Testis (tissue), 2 donors: ENCODE measurements around the gene ITGB1.

ENCODE experiments used
- POLR2A ChIP-seq: fragments of 450-650 bp; IDR thresholded peaks from one replicate; pipeline ENCODE4 v1.6.1; 2017; ENCODE audit warnings: antibody characterized with exemption, mild to moderate bottlenecking, moderate library complexity
- TF ChIP-seq, protein P1 (sequence below), 3 experiments: fragments of 450-650 bp in 2 of 3; fragments of 200-600 bp in 1 of 3; sonication (generic) in 1 of 3; IDR thresholded peaks; one replicate each; pipeline ENCODE4 v1.5.1; 2016 to 2019; ENCODE audit warnings: antibody characterized with exemption in 3 of 3, mild to moderate bottlenecking in 2 of 3, moderate library complexity in 1 of 3

DNA sequence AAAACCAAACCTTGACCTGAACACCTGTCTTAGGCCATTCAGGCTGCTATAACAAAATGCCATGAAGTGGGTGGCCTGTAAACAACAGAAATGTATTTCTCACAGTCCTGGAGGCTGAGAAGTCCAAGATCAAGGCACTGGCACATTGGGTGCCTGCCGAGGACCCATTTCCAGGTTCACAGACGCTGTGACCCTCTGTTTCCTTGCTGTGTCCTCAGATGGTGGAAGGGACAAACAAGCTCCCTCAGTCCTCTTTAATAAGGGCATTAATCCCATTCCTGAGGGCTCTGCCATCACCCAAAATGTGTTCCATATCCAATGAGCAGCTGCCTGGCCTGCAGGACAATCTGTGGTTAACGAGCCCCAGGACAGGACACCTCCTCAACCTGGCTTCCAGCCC, 67.6 kb downstream of the ITGB1 start:
- TF ChIP-seq, protein P1, sequence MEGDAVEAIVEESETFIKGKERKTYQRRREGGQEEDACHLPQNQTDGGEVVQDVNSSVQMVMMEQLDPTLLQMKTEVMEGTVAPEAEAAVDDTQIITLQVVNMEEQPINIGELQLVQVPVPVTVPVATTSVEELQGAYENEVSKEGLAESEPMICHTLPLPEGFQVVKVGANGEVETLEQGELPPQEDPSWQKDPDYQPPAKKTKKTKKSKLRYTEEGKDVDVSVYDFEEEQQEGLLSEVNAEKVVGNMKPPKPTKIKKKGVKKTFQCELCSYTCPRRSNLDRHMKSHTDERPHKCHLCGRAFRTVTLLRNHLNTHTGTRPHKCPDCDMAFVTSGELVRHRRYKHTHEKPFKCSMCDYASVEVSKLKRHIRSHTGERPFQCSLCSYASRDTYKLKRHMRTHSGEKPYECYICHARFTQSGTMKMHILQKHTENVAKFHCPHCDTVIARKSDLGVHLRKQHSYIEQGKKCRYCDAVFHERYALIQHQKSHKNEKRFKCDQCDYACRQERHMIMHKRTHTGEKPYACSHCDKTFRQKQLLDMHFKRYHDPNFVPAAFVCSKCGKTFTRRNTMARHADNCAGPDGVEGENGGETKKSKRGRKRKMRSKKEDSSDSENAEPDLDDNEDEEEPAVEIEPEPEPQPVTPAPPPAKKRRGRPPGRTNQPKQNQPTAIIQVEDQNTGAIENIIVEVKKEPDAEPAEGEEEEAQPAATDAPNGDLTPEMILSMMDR (IDR thresholded peaks at IDR 0.05) = no peak
- TF ChIP-seq POLR2A = no peak
